ENCODE results near the gene HHIPL1. TPM values are rescaled to one million over a fixed set of nuclear protein-coding genes. Genes with fewer than 3 reads are reported as not detected.
A peak's percentile ranks its signal among the peaks of the same experiment; 100 is the strongest.

Gene HHIPL1
- total and polyA plus RNA-seq, 4 donors = 0.51 to 7.7 (median 1.5) TPM

- Histone ChIP-seq H3K27ac (ENCODE audit: low read depth in 1 of 2, low read length in 2 of 2) (no peak overlapping the region), H3K4me3 (ENCODE audit: low read length in 2 of 2) (no peak overlapping the region), H3K27me3 (ENCODE audit: control insufficient read depth in 1 of 2, insufficient read depth in 2 of 2, low read length in 1 of 2) (no peaks in the 10 kb centered on the region), H3K4me1 (ENCODE audit: control insufficient read depth in 1 of 2, insufficient read depth in 2 of 2, low read length in 2 of 2) (no peaks in the 10 kb centered on the region), H3K9me3 (ENCODE audit: control insufficient read depth, low read length) (peaks cover 10% of the 10 kb centered on the region), H3K36me3 (ENCODE audit: control insufficient read depth in 1 of 2, insufficient read depth in 2 of 2, low read length in 1 of 2) (no peaks in the 10 kb centered on the region)
- ATAC-seq (ENCODE audit: low FRiP score) = no peak
- WGBS, 2 donors = 95% methylated on average over 16 of the region's 16 CpGs
- DNase-seq = no peak
- intact Hi-C loops (cut with DNase I) = no loop called here
Observed at GRCh38 chr14:99699861-99700260, 54.9 kb downstream of the HHIPL1 start.

- Histone ChIP-seq H3K27ac (ENCODE audit: low read depth in 1 of 2, low read length in 2 of 2) (no peak overlapping the region), H3K27me3 (ENCODE audit: control insufficient read depth in 1 of 2, insufficient read depth in 2 of 2, low read length in 1 of 2) (no peaks in the 10 kb centered on the region), H3K36me3 (ENCODE audit: control insufficient read depth in 1 of 2, insufficient read depth in 2 of 2, low read length in 1 of 2) (no peaks in the 10 kb centered on the region), H3K4me1 (ENCODE audit: control insufficient read depth in 1 of 2, insufficient read depth in 2 of 2, low read length in 2 of 2) (no peaks in the 10 kb centered on the region), H3K9me3 (ENCODE audit: control insufficient read depth, low read length) (peaks cover 10% of the 10 kb centered on the region), H3K4me3 (ENCODE audit: low read length in 2 of 2) (no peak overlapping the region)
- WGBS, 2 donors = 96% methylated on average over 6 of the region's 6 CpGs
- intact Hi-C loops (cut with DNase I) = no loop called here
- DNase-seq (no peak), ATAC-seq (ENCODE audit: low FRiP score) (no peak)
Observed at GRCh38 chr14:99700379-99700778, 55.5 kb downstream of the HHIPL1 start.

GRCh38 chr14:99701260-99701659 lies 56.3 kb downstream of the HHIPL1 start:
- no peaks in the 10 kb centered on the region for H3K36me3 ChIP-seq (ENCODE audit: control insufficient read depth in 1 of 2, insufficient read depth in 2 of 2, low read length in 1 of 2)
- intact Hi-C loops (cut with DNase I) = no loop called here
- H3K27me3 ChIP-seq (ENCODE audit: control insufficient read depth in 1 of 2, insufficient read depth in 2 of 2, low read length in 1 of 2) = no peaks in the 10 kb centered on the region
- WGBS, 2 donors = 95 to 100% methylated on average over 1 of the region's 1 CpG
- DNase-seq (no peak), ATAC-seq (ENCODE audit: low FRiP score) (no peak)
- no peak overlapping the region for H3K4me3 ChIP-seq (ENCODE audit: low read length in 2 of 2)
- H3K27ac ChIP-seq (ENCODE audit: low read depth in 1 of 2, low read length in 2 of 2) = no peak overlapping the region
- no peaks in the 10 kb centered on the region for H3K4me1 ChIP-seq (ENCODE audit: control insufficient read depth in 1 of 2, insufficient read depth in 2 of 2, low read length in 2 of 2)
- H3K9me3 ChIP-seq (ENCODE audit: control insufficient read depth, low read length) = peaks cover 10% of the 10 kb centered on the region

- H3K4me3 ChIP-seq (ENCODE audit: low read length in 2 of 2) = no peak overlapping the region
- no peaks in the 10 kb centered on the region for H3K4me1 ChIP-seq (ENCODE audit: control insufficient read depth in 1 of 2, insufficient read depth in 2 of 2, low read length in 2 of 2)
- no peaks in the 10 kb centered on the region for H3K36me3 ChIP-seq (ENCODE audit: control insufficient read depth in 1 of 2, insufficient read depth in 2 of 2, low read length in 1 of 2)
- no peaks in the 10 kb centered on the region for H3K27me3 ChIP-seq (ENCODE audit: control insufficient read depth in 1 of 2, insufficient read depth in 2 of 2, low read length in 1 of 2)
- ATAC-seq (ENCODE audit: low FRiP score) (no peak), DNase-seq (no peak)
- intact Hi-C loops (cut with DNase I) = no loop called here
- peaks cover 10% of the 10 kb centered on the region for H3K9me3 ChIP-seq (ENCODE audit: control insufficient read depth, low read length)
- H3K27ac ChIP-seq (ENCODE audit: low read depth in 1 of 2, low read length in 2 of 2) = no peak overlapping the region
Observed at GRCh38 chr14:99702115-99702514, 57.2 kb downstream of the HHIPL1 start.

GRCh38 chr14:99703381-99703780 lies 58.5 kb downstream of the HHIPL1 start:
- Histone ChIP-seq H3K27ac (ENCODE audit: low read depth in 1 of 2, low read length in 2 of 2) (no peak overlapping the region), H3K36me3 (ENCODE audit: control insufficient read depth in 1 of 2, insufficient read depth in 2 of 2, low read length in 1 of 2) (no peaks in the 10 kb centered on the region), H3K27me3 (ENCODE audit: control insufficient read depth in 1 of 2, insufficient read depth in 2 of 2, low read length in 1 of 2) (no peaks in the 10 kb centered on the region), H3K9me3 (ENCODE audit: control insufficient read depth, low read length) (peaks cover 10% of the 10 kb centered on the region), H3K4me1 (ENCODE audit: control insufficient read depth in 1 of 2, insufficient read depth in 2 of 2, low read length in 2 of 2) (no peaks in the 10 kb centered on the region), H3K4me3 (ENCODE audit: low read length in 2 of 2) (no peak overlapping the region)
- 95 to 98% methylated on average over 3 of the region's 3 CpGs for WGBS, 2 donors
- ATAC-seq (ENCODE audit: low FRiP score) = no peak
- intact Hi-C loops (cut with DNase I) = no loop called here
- no peak for DNase-seq

DNA sequence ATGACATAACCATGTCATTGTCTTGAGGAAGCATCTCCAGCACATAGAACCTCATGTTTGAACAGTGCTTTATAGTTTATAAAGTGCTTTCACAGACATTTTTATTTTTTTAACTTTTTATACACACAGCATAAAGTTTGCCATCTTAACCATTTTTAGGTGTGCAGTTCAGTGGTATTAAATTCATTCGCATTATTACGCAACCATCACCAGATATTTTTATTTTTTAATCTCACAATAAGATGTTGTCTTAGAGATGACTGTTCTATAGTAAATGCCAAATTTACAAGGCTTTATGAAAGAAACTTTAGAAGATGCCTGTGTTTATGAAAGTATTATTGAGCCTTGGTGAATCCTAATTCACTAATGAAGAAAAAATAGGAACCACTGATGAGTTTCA lies 59.1 kb downstream of the HHIPL1 start:
- Histone ChIP-seq H3K4me3 (ENCODE audit: low read length in 2 of 2) (no peak overlapping the region), H3K36me3 (ENCODE audit: control insufficient read depth in 1 of 2, insufficient read depth in 2 of 2, low read length in 1 of 2) (no peaks in the 10 kb centered on the region), H3K27ac (ENCODE audit: low read depth in 1 of 2, low read length in 2 of 2) (no peak overlapping the region), H3K27me3 (ENCODE audit: control insufficient read depth in 1 of 2, insufficient read depth in 2 of 2, low read length in 1 of 2) (no peaks in the 10 kb centered on the region), H3K9me3 (ENCODE audit: control insufficient read depth, low read length) (peaks cover 10% of the 10 kb centered on the region), H3K4me1 (ENCODE audit: control insufficient read depth in 1 of 2, insufficient read depth in 2 of 2, low read length in 2 of 2) (no peaks in the 10 kb centered on the region)
- no peak for DNase-seq
- ATAC-seq (ENCODE audit: low FRiP score) = no peak
- intact Hi-C loops (cut with DNase I) = no loop called here
- WGBS, 2 donors = 99 to 100% methylated on average over 2 of the region's 2 CpGs

DNA sequence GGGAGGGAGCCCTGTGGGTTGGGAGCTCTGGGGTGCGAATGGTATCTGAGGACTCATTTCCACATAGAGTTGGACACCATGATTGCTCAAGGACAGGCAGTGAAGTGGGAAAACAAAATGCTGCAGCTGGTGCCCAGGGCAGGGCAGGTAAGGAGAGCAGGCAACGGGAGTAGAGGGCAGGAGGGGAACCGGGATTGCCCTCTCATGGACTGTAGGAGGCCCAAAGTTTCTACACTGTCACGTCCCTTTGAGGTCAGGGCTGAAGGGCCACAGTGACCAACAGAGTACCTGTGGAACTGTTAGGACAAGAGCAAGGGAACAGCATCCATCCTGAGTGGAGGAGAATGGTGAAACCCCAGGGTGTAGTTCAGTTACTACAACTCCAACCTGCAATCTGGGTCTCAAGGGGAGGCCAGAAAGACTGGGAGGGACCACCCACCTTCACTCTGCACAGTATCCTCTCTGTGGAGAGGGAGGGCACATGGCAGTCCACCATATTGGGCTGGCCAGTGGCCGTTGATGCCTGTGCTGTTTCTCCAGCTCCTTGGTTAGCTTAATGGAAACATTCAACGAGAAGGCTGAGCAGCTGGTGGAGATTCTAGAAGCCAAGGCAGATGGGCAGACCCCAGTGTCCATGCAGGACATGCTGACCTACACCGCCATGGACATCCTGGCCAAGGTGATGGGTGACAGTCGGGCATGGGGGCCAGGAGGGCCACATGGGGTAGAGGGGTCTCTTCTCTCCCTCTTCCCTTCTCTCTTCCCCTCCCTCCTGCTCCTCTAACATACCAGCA lies 61.4 kb downstream of the HHIPL1 start:
- DNase-seq = peak in 1 of 2 donors; percentile 30
- WGBS, 2 donors = 79 to 80% methylated on average over 8 of the region's 8 CpGs
- Histone ChIP-seq H3K27me3 (ENCODE audit: control insufficient read depth in 1 of 2, insufficient read depth in 2 of 2, low read length in 1 of 2) (no peaks in the 10 kb centered on the region), H3K4me3 (ENCODE audit: low read length in 2 of 2) (no peak overlapping the region), H3K27ac (ENCODE audit: low read depth in 1 of 2, low read length in 2 of 2) (no peak overlapping the region), H3K9me3 (ENCODE audit: control insufficient read depth, low read length) (peaks cover 10% of the 10 kb centered on the region), H3K36me3 (ENCODE audit: control insufficient read depth in 1 of 2, insufficient read depth in 2 of 2, low read length in 1 of 2) (no peaks in the 10 kb centered on the region), H3K4me1 (ENCODE audit: control insufficient read depth in 1 of 2, insufficient read depth in 2 of 2, low read length in 2 of 2) (no peaks in the 10 kb centered on the region)
- ATAC-seq (ENCODE audit: low FRiP score) = no peak
- intact Hi-C loops (cut with DNase I) = no loop called here

- Histone ChIP-seq H3K36me3 (ENCODE audit: control insufficient read depth in 1 of 2, insufficient read depth in 2 of 2, low read length in 1 of 2) (no peaks in the 10 kb centered on the region), H3K9me3 (ENCODE audit: control insufficient read depth, low read length) (peaks cover 10% of the 10 kb centered on the region), H3K4me3 (ENCODE audit: low read length in 2 of 2) (no peak overlapping the region), H3K27ac (ENCODE audit: low read depth in 1 of 2, low read length in 2 of 2) (no peak overlapping the region), H3K4me1 (ENCODE audit: control insufficient read depth in 1 of 2, insufficient read depth in 2 of 2, low read length in 2 of 2) (no peaks in the 10 kb centered on the region), H3K27me3 (ENCODE audit: control insufficient read depth in 1 of 2, insufficient read depth in 2 of 2, low read length in 1 of 2) (no peaks in the 10 kb centered on the region)
- DNase-seq (peak in 1 of 2 donors; percentile 22), ATAC-seq (ENCODE audit: low FRiP score) (no peak)
- WGBS, 2 donors = 98 to 100% methylated on average over 2 of the region's 2 CpGs
- intact Hi-C loops (cut with DNase I) = no loop called here
Observed at GRCh38 chr14:99707420-99707819, 62.5 kb downstream of the HHIPL1 start.

- intact Hi-C loops (cut with DNase I) = no loop called here
- no peaks in the 10 kb centered on the region for H3K27me3 ChIP-seq (ENCODE audit: control insufficient read depth in 1 of 2, insufficient read depth in 2 of 2, low read length in 1 of 2)
- DNase-seq (peak in 1 of 2 donors; percentile 15), ATAC-seq (ENCODE audit: low FRiP score) (no peak)
- H3K4me3 ChIP-seq (ENCODE audit: low read length in 2 of 2) = no peak overlapping the region
- H3K27ac ChIP-seq (ENCODE audit: low read depth in 1 of 2, low read length in 2 of 2) = no peak overlapping the region
- no peaks in the 10 kb centered on the region for H3K4me1 ChIP-seq (ENCODE audit: control insufficient read depth in 1 of 2, insufficient read depth in 2 of 2, low read length in 2 of 2)
- H3K9me3 ChIP-seq (ENCODE audit: control insufficient read depth, low read length) = peaks cover 9% of the 10 kb centered on the region
- 96 to 97% methylated on average over 9 of the region's 9 CpGs for WGBS, 2 donors
- no peaks in the 10 kb centered on the region for H3K36me3 ChIP-seq (ENCODE audit: control insufficient read depth in 1 of 2, insufficient read depth in 2 of 2, low read length in 1 of 2)
Observed at GRCh38 chr14:99707921-99708320, 63.0 kb downstream of the HHIPL1 start.

Data from aorta (tissue), 5 donors.